Smooth muscle cell (in vitro differentiated cells): ENCODE results near the gene OR2D3. TPM values are rescaled to one million over a fixed set of nuclear protein-coding genes. Genes with fewer than 3 reads are reported as not detected.
A peak's percentile ranks its signal among the peaks of the same experiment; 100 is the strongest.

Experiments used
- DNase-seq: peaks from one replicate; lab custom pipeline; 2025; ENCODE audit not compliant: unreplicated experiment; lab: John Stamatoyannopoulos, UW
- H2AFZ ChIP-seq: fragments of 200-600 bp; sonication (generic); 2 replicates; pipeline ENCODE4 v1.6.0; 2016; ENCODE audit warnings: antibody characterized with exemption, low read depth, mild to moderate bottlenecking
- H3F3A ChIP-seq: fragments of 200-600 bp; sonication (generic); 2 replicates; pipeline ENCODE4 v1.6.0; 2017; ENCODE audit warnings: antibody characterized with exemption, low read depth
- H3K27ac ChIP-seq: fragments of 200-600 bp; sonication (generic); 2 replicates; pipeline ENCODE4 v1.5.1; 2016; ENCODE audit warnings: low read depth, mild to moderate bottlenecking
- H3K27me3 ChIP-seq: fragments of 200-600 bp; sonication (generic); 2 replicates; pipeline ENCODE4 v1.6.1; 2016; ENCODE audit warnings: low read depth, mild to moderate bottlenecking
- H3K36me3 ChIP-seq: fragments of 200-600 bp; sonication (generic); 2 replicates; pipeline ENCODE4 v1.5.1; 2016; ENCODE audit warnings: low read depth
- H3K4me1 ChIP-seq: fragments of 200-600 bp; sonication (generic); 2 replicates; pipeline ENCODE4 v1.5.1; 2016; ENCODE audit warnings: low read depth
- H3K4me2 ChIP-seq: fragments of 200-600 bp; sonication (generic); 2 replicates; pipeline ENCODE4 v1.6.0; 2016; ENCODE audit warnings: mild to moderate bottlenecking
- H3K4me3 ChIP-seq: fragments of 200-600 bp; sonication (generic); 2 replicates; pipeline ENCODE4 v1.5.1; 2016; ENCODE audit warnings: mild to moderate bottlenecking
- H3K79me2 ChIP-seq: fragments of 200-600 bp; sonication (generic); 2 replicates; pipeline ENCODE4 v1.6.0; 2016; ENCODE audit warnings: low read depth, mild to moderate bottlenecking
- H3K9ac ChIP-seq: fragments of 200-600 bp; sonication (generic); 2 replicates; pipeline ENCODE4 v1.6.0; 2016; ENCODE audit warnings: low read depth
- H3K9me3 ChIP-seq: fragments of 200-600 bp; sonication (generic); replicated peaks from 2 replicates; pipeline ENCODE4 v1.5.1; 2016; ENCODE audit warnings: low read depth
- H4K20me1 ChIP-seq: fragments of 200-600 bp; sonication (generic); 2 replicates; pipeline ENCODE4 v1.6.0; 2016; ENCODE audit warnings: low read depth
- CTCF ChIP-seq: fragments of 200-600 bp; sonication (generic); IDR thresholded peaks from 2 replicates; pipeline ENCODE4 v1.5.1; 2017; ENCODE audit warnings: borderline replicate concordance, mild to moderate bottlenecking, antibody characterized with exemption; ENCODE audit not compliant: insufficient read depth, poor library complexity, severe bottlenecking
- WGBS: methylation state at CpG from one replicate; pipeline ENCODE4 v1.1.7; 2016; ENCODE audit warnings: low lambda C conversion rate; 5-methylcytosine and 5-hydroxymethylcytosine counted together
- polyA plus RNA-seq: library from polyadenylated mRNA; unstranded; fragments of >200 nt; fragmentation: Nextera tagmentation; extraction: Ambion mirVana; gene quantifications from 2 replicates; pipeline ENCODE4 v1.2.1, GENCODE V29; 2016
- total RNA-seq: library from RNA; depleted of rRNA; stranded (reverse); fragments of >200 nt; gene quantifications from 2 replicates; pipeline ENCODE4 v1.2.3, GENCODE V29; 2014

The OR2D3 gene
- total and polyA plus RNA-seq, 2 experiments from 2014 or later: not detected

- peak within 1 kb of the TSS; percentile 97 for H2AFZ ChIP-seq
- no peaks in the 10 kb centered on the region for H3K79me2 ChIP-seq
- H4K20me1 ChIP-seq: no peaks in the 10 kb centered on the region
- peak; percentile 65 for DNase-seq
- no peak for TF ChIP-seq CTCF
- peaks cover 20% of the 10 kb centered on the region for H3F3A ChIP-seq
- peak within 1 kb of the TSS; percentile 82 for H3K27ac ChIP-seq
- no peaks in the 10 kb centered on the region for H3K36me3 ChIP-seq
- H3K27me3 ChIP-seq: no peaks in the 10 kb centered on the region
- peak within 1 kb of the TSS; percentile 74 for H3K4me3 ChIP-seq
- no peaks in the 10 kb centered on the region for H3K9me3 ChIP-seq
- peak within 1 kb of the TSS; percentile 66 for H3K9ac ChIP-seq
- 2% methylated on average over 57 of the region's 61 CpGs for WGBS
- peak within 1 kb of the TSS; percentile 97 for H3K4me2 ChIP-seq
- peaks cover 14% of the 10 kb centered on the region for H3K4me1 ChIP-seq
Measured at GRCh38 chr11:6926208-6927029, 5.6 kb downstream of the OR2D3 start, which contains the start of gene ZNF215. Gene ZNF215, plus strand, starts transcription at chr11:6926426. Its CDS starts 5,847 bp downstream, at chr11:6932273.

GRCh38 chr11:6927030-6927617 lies 6.3 kb downstream of the OR2D3 start:
- no peak for DNase-seq
- H3K9ac ChIP-seq: peak overlapping the region; percentile 66
- no peaks in the 10 kb centered on the region for H3K27me3 ChIP-seq
- WGBS: 14% methylated on average over 11 of the region's 11 CpGs
- peaks cover 14% of the 10 kb centered on the region for H3K4me1 ChIP-seq
- H3K4me3 ChIP-seq: peak overlapping the region; percentile 74
- TF ChIP-seq CTCF: no peak
- H3K4me2 ChIP-seq: peak overlapping the region; percentile 97
- no peaks in the 10 kb centered on the region for H3K79me2 ChIP-seq
- H3F3A ChIP-seq: peaks cover 20% of the 10 kb centered on the region
- no peaks in the 10 kb centered on the region for H4K20me1 ChIP-seq
- H2AFZ ChIP-seq: peak overlapping the region; percentile 97
- no peaks in the 10 kb centered on the region for H3K9me3 ChIP-seq
- peak overlapping the region; percentile 82 for H3K27ac ChIP-seq
- H3K36me3 ChIP-seq: no peaks in the 10 kb centered on the region

GRCh38 chr11:6928916-6929315 lies 8.1 kb downstream of the OR2D3 start:
- H3K27ac ChIP-seq: no peak overlapping the region
- no peaks in the 10 kb centered on the region for H3K9me3 ChIP-seq
- H4K20me1 ChIP-seq: no peaks in the 10 kb centered on the region
- H3K79me2 ChIP-seq: no peaks in the 10 kb centered on the region
- peaks cover 14% of the 10 kb centered on the region for H3K4me1 ChIP-seq
- TF ChIP-seq CTCF: no peak
- H3K4me2 ChIP-seq: no peak overlapping the region
- no peaks in the 10 kb centered on the region for H3K27me3 ChIP-seq
- H3F3A ChIP-seq: peaks cover 20% of the 10 kb centered on the region
- H3K36me3 ChIP-seq: no peaks in the 10 kb centered on the region
- DNase-seq: no peak
- H2AFZ ChIP-seq: no peak overlapping the region
- H3K9ac ChIP-seq: no peak overlapping the region
- 59% methylated on average over 4 of the region's 4 CpGs for WGBS
- no peak overlapping the region for H3K4me3 ChIP-seq
